HG02623 (cell line): ENCODE results near the gene CNPY2.
"Not testable (repeated sequence)": the region's sequence is repeated elsewhere in the genome, so short reads cannot be mapped to it uniquely, and the experiment has no call there.

Source experiments
- ATAC-seq: cut with Tn5 transposase; IDR thresholded peaks from one replicate; pipeline ENCODE4 v1.9.1; 2021; ENCODE audit warnings: moderate library complexity; ENCODE audit not compliant: unreplicated experiment

The CNPY2 gene

GRCh38 chr12:56333679-56334489 is 18.1 kb upstream of the CNPY2 start, which contains the start of gene PAN2:
PAN2 (minus strand) TSS chr12:56334000; CDS start chr12:56333094, 906 bp downstream.
- ATAC-seq: peak; percentile 86

- ATAC-seq: no peak
Observed at GRCh38 chr12:56333197-56333678, 17.4 kb upstream of the CNPY2 start.

GRCh38 chr12:56332512-56333196 is 16.9 kb upstream of the CNPY2 start:
- ATAC-seq: no peak

- ATAC-seq: no peak
Observed at GRCh38 chr12:56330936-56331490, 15.2 kb upstream of the CNPY2 start.

GRCh38 chr12:56326533-56326932 is 10.7 kb upstream of the CNPY2 start:
- no peak for ATAC-seq

- no peak for ATAC-seq
Observed at GRCh38 chr12:56326126-56326525, 10.3 kb upstream of the CNPY2 start.

GRCh38 chr12:56324206-56324605 is 8.4 kb upstream of the CNPY2 start:
- ATAC-seq: no peak

GRCh38 chr12:56321610-56322009 is 5.8 kb upstream of the CNPY2 start:
- ATAC-seq: not testable (repeated sequence)

- no peak for ATAC-seq
Observed at GRCh38 chr12:56321027-56321426, 5.2 kb upstream of the CNPY2 start.

GRCh38 chr12:56317675-56318074 is 1.9 kb upstream of the CNPY2 start:
- ATAC-seq: no peak

- ATAC-seq: no peak
Observed at GRCh38 chr12:56315249-56315621, 553 bp downstream of the CNPY2 start.

GRCh38 chr12:56311003-56311402 is 4.8 kb downstream of the CNPY2 start:
- ATAC-seq: no peak

GRCh38 chr12:56308714-56309113 is 7.1 kb downstream of the CNPY2 start:
- no peak for ATAC-seq

- no peak for ATAC-seq
Observed at GRCh38 chr12:56307221-56307965, 8.4 kb downstream of the CNPY2 start.

GRCh38 chr12:56304872-56305590 is 10.8 kb downstream of the CNPY2 start:
- ATAC-seq: no peak

- no peak for ATAC-seq
Observed at GRCh38 chr12:56304276-56304675, 11.5 kb downstream of the CNPY2 start.

GRCh38 chr12:56300644-56301464 is 14.9 kb downstream of the CNPY2 start:
- no peak for ATAC-seq

- ATAC-seq: peak; percentile 93
Observed at GRCh38 chr12:56299853-56300643, 15.7 kb downstream of the CNPY2 start, which contains the start of gene CS. CS (minus strand) TSS chr12:56300330; CDS start chr12:56300201, 129 bp downstream.
